Heart right ventricle (tissue), 16 donors: ENCODE results near the gene SSNA1. TPM values are rescaled to one million over a fixed set of nuclear protein-coding genes. Genes with fewer than 3 reads are reported as not detected.
A peak's percentile ranks its signal among the peaks of the same experiment; 100 is the strongest.

ENCODE experiments used
- ATAC-seq, 8 donors: fragments of 200-7000 bp; cut with Tn5 transposase; one replicate each; pipeline ENCODE4 v1.9.1; 2020; ENCODE audit warnings: mild to moderate bottlenecking in 8 of 8, moderate library complexity in 8 of 8, moderate number of reproducible peaks in 1 of 8
- DNase-seq, 2 donors: peaks; one replicate each; pipeline ENCODE4 v3.0.0-alpha.2; 2020
- H3K27ac ChIP-seq, 10 donors: fragments of 200-600 bp; sonication (generic) in 2 of 10; one replicate each; pipeline versions ENCODE4 v1.5.0 to v1.8.0; 2020 to 2022; ENCODE audit warnings: mild to moderate bottlenecking in 3 of 10
- H3K27me3 ChIP-seq, 7 donors: fragments of 200-600 bp; one replicate each; pipeline ENCODE4 v1.8.0; 2021 to 2022; ENCODE audit warnings: mild to moderate bottlenecking in 2 of 7
- H3K36me3 ChIP-seq, 9 donors: fragments of 200-600 bp; sonication (generic) in 1 of 9; one replicate each; pipeline versions ENCODE4 v1.5.0 to v1.8.0; 2020 to 2022; ENCODE audit warnings: mild to moderate bottlenecking in 2 of 9
- H3K4me1 ChIP-seq, 9 donors: fragments of 200-600 bp; sonication (generic) in 1 of 9; one replicate each; pipeline versions ENCODE4 v1.5.0 to v1.8.0; 2020 to 2022; ENCODE audit warnings: mild to moderate bottlenecking in 4 of 9
- H3K4me3 ChIP-seq, 10 donors: fragments of 200-600 bp; sonication (generic) in 2 of 10; one replicate each; pipeline versions ENCODE4 v1.5.0 to v1.8.0; 2020 to 2022; ENCODE audit warnings: mild to moderate bottlenecking in 7 of 10, moderate library complexity in 2 of 10
- H3K9me3 ChIP-seq, 11 donors: fragments of 200-600 bp in 10 of 11; sonication (generic) in 2 of 11; one replicate each; pipeline versions ENCODE4 v1.5.0 to v1.8.0; 2013 to 2022; ENCODE audit warnings: mild to moderate bottlenecking in 2 of 11, control low read depth in 1 of 11, moderate library complexity in 1 of 11
- CTCF ChIP-seq, 9 donors: fragments of 200-600 bp; sonication (generic) in 2 of 9; IDR thresholded peaks; one replicate each; pipeline versions ENCODE4 v1.5.0 to v1.8.0; 2021 to 2022; ENCODE audit warnings: antibody characterized with exemption in 9 of 9, mild to moderate bottlenecking in 5 of 9, moderate library complexity in 1 of 9
- WGBS, 2 donors: extraction: QIAGEN DNeasy Blood & Tissue Kit; methylation state at CpG; one replicate each; pipeline ENCODE4 v1.1.7; 2013; ENCODE audit warnings: inconsistent platforms in 1 of 2; 5-methylcytosine and 5-hydroxymethylcytosine counted together
- intact Hi-C, 10 donors: fragments of 100-400 bp; cut with DNase I; formaldehyde crosslinking; loops; one replicate each; pipeline versions ENCODE4 v1.11.1 to v1.14.2; 2022
- polyA plus RNA-seq, 2 donors: library from polyadenylated mRNA; stranded (reverse); fragments of 200-250 nt; gene quantifications; one replicate each; pipeline ENCODE4 v1.2.3, GENCODE V29; 2013
- total RNA-seq, 10 donors: library from RNA; stranded (reverse); fragmentation: NEBNext Ultra II Directional in 3 of 10; extraction: Animal tissue kit (Norgen Biotek cat#: 25700) in 3 of 10; gene quantifications; one replicate each; pipeline versions ENCODE4 v1.2.1 to v1.2.4, GENCODE V29; 2021 to 2023
- donor health status: Arrhythmogenic right ventricular cardiomyopathy.
- donor health status: ischemic (EF 13 %, LVEDD 7.1; RV severe dilation, severe dysfunction).
- donor health status: healthy with polysubstance abuse.
- donor health status: DM: no; HTN: yes; CAD: no.
- donor health status: DM: no; HTN: no; CAD: no.
- donor health status: ischemic (EF 25% LVEDD 6.9; RV normal size, moderate dysfunction).
- donor health status: ischemic (EF 25% LVEDD 5.7; RV mildly dilated, moderate dysfunction).
- donor health status: healthy.
- donor health status: DM: yes; HTN: yes; CAD: no.
- donor health status: Ischemic cardiomyopathy.
- donor health status: ischemic (EF 35%, LVEDD 5.7; RV mildly dilated, moderate dysfunction).
- donor health status: nonischemic (EF 11% LVEDD 7.7; RV severe dilation, severe dysfunction).
- donor health status: DM: yes; HTN: yes; CAD: no.
- donor health status: PGD.
- donor health status: ischemic (EF 29% LVEDD 5.4; RV normal size, mild dysfunction).
- donor health status: nonischemic (EF 23%, LVEDD 6.1; RV moderate dilation, normal function).

Gene SSNA1
- total and polyA plus RNA-seq, 12 donors: 47.3 to 168 (median 57.6) TPM

- DNase-seq (no peak), ATAC-seq (no peak)
- Histone ChIP-seq H3K27me3 (peaks cover 0 to 5% (median 0%) of the 10 kb centered on the region in 7 donors), H3K4me1 (peaks cover 17 to 55% (median 37%) of the 10 kb centered on the region in 9 donors), H3K36me3 (peaks cover 0 to 13% (median 0%) of the 10 kb centered on the region in 9 donors), H3K4me3 (no peak overlapping the region), H3K9me3 (no peaks in the 10 kb centered on the region), H3K27ac (no peak overlapping the region)
- 72 to 78% methylated on average over 51 to 52 of the region's 52 CpGs for WGBS, 2 donors
- TF ChIP-seq CTCF (IDR thresholded peaks at IDR 0.05): no peak
- intact Hi-C loops: loop anchor here in 2 of 10 donors (5.0 kb wide), 1 partner anchor 33 kb away; the partner anchor contains the start of genes ANAPC2 (in 2 of the 2) and SSNA1 (in 2 of the 2)
Observed at GRCh38 chr9:137220317-137221094, 32.0 kb downstream of the SSNA1 start.

DNA sequence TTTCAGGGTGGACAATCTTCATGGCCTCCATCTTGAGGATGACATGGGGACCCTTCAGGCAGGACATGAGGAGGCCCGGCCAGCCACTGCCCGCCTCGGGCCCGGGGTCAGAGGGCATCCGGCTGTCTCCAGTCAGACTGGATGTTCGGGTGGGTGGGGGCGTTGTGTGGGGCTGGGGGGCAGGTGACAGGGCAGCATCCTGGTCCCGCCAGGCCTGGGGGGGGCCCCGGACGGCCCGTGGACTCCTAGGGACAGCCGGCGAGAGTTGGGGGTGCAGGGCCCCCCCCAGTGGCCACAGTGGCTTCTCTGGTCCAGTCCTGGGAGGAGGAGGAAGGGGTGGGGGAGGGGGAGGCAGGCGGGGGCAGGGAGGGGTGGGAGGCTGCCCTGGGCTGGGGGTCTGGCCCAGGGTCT lies 32.6 kb downstream of the SSNA1 start:
- no peak for TF ChIP-seq CTCF (IDR thresholded peaks at IDR 0.05)
- Histone ChIP-seq H3K4me3 (peak overlapping the region in 9 of 10 donors; percentile 30 to 64 (median 51)), H3K9me3 (no peaks in the 10 kb centered on the region), H3K4me1 (peaks cover 17 to 55% (median 37%) of the 10 kb centered on the region in 9 donors), H3K36me3 (peaks cover 0 to 7% (median 0%) of the 10 kb centered on the region in 9 donors), H3K27me3 (peaks cover 0 to 5% (median 0%) of the 10 kb centered on the region in 7 donors), H3K27ac (peak overlapping the region in 8 of 10 donors; percentile 36 to 78 (median 62))
- WGBS, 2 donors: 71 to 72% methylated on average over 8 to 14 of the region's 14 CpGs
- ATAC-seq (no peak), DNase-seq (no peak)
- intact Hi-C loops: loop anchor here in 2 of 10 donors (5.0 kb wide), 1 partner anchor 34 kb away; the partner anchor contains the start of genes ANAPC2 (in 2 of the 2) and SSNA1 (in 2 of the 2)

- Histone ChIP-seq H3K9me3 (no peaks in the 10 kb centered on the region), H3K36me3 (peaks cover 0 to 2% (median 0%) of the 10 kb centered on the region in 9 donors), H3K27ac (peak overlapping the region in 9 of 10 donors; percentile 36 to 78 (median 62)), H3K4me1 (peaks cover 17 to 54% (median 37%) of the 10 kb centered on the region in 9 donors), H3K27me3 (peaks cover 0 to 5% (median 0%) of the 10 kb centered on the region in 7 donors), H3K4me3 (peak overlapping the region; percentile 18 to 64 (median 50))
- DNase-seq (no peak), ATAC-seq (no peak)
- TF ChIP-seq CTCF (IDR thresholded peaks at IDR 0.05): no peak
- WGBS, 2 donors: 6% methylated on average over 54 to 61 of the region's 61 CpGs
- intact Hi-C loops: loop anchor here in 6 of 10 donors (2.0 to 5.0 kb wide), 4 partner anchors 19 to 34 kb away; partner anchors contain the start of genes ANAPC2 (in 5 of the 6), SSNA1 (in 5 of the 6), TPRN (in 1 of the 6) and TUBB4B (in 1 of the 6)
Observed at GRCh38 chr9:137221506-137222111, 33.1 kb downstream of the SSNA1 start.
